WTC11 (cell line): Measurements from ENCODE around the gene SLC35G3. TPM values are rescaled to one million over a fixed set of nuclear protein-coding genes. Genes with fewer than 3 reads are reported as not detected.
"Not testable (repeated sequence)": the region's sequence is repeated elsewhere in the genome, so short reads cannot be mapped to it uniquely, and the experiment has no call there.

Experiments
- ATAC-seq: fragments of 200-7000 bp; cut with Tn5 transposase; 2 replicates; pipeline ENCODE4 v1.10.0; 2021; ENCODE audit warnings: mild to moderate bottlenecking, moderate library complexity
- CTCF ChIA-PET: fragments of 300-600 bp; sonication (Branson Sonifier 250); formaldehyde crosslinking; loops from one replicate; lab custom pipeline; 2021; ENCODE audit warnings: antibody characterized with exemption; lab: Charles Lee
- POLR2A ChIA-PET: fragments of 350-600 bp; sonication (Branson Sonifier 250); formaldehyde crosslinking; loops from one replicate; lab custom pipeline; 2021; ENCODE audit warnings: antibody characterized with exemption; lab: Charles Lee
- DNase-seq: peaks from one replicate; pipeline ENCODE4 v3.0.0; 2021; ENCODE audit warnings: low spot score
- H3K27ac Mint-ChIP-seq: 2 replicates; pipeline ENCODE4 v1.8.0; 2021; ENCODE audit warnings: mixed read lengths
- H3K27me3 Mint-ChIP-seq: 2 replicates; pipeline ENCODE4 v1.8.0; 2021; ENCODE audit warnings: low read depth, mild to moderate bottlenecking, moderate library complexity, mixed read lengths
- H3K36me3 Mint-ChIP-seq: 2 replicates; pipeline ENCODE4 v1.8.0; 2021; ENCODE audit warnings: mixed read lengths
- H3K4me1 Mint-ChIP-seq: 2 replicates; pipeline ENCODE4 v1.8.0; 2022; ENCODE audit warnings: mixed read lengths
- H3K4me3 Mint-ChIP-seq: 2 replicates; pipeline ENCODE4 v1.8.0; 2021; ENCODE audit warnings: mild to moderate bottlenecking, moderate library complexity, mixed read lengths
- H3K9me3 Mint-ChIP-seq: 2 replicates; pipeline ENCODE4 v1.8.0; 2021; ENCODE audit warnings: mixed read lengths
- AFF4 ChIP-seq: sonication (generic); formaldehyde crosslinking; IDR thresholded peaks from 2 replicates; pipeline ENCODE4 v1.8.1; 2023; ENCODE audit warnings: mild to moderate bottlenecking, missing genetic modification reagents, borderline replicate concordance
- E2F1 ChIP-seq: sonication (generic); formaldehyde crosslinking; IDR thresholded peaks from 2 replicates; pipeline ENCODE4 v1.8.0; 2022; ENCODE audit warnings: mild to moderate bottlenecking, missing genetic modification reagents
- EMX1 ChIP-seq: fragments of 250-450 bp; sonication (Bioruptor Pico); IDR thresholded peaks from 2 replicates; pipeline ENCODE4 v1.8.0; 2021; ENCODE audit warnings: mild to moderate bottlenecking
- FOXP1 ChIP-seq: sonication (generic); formaldehyde crosslinking; IDR thresholded peaks from 2 replicates; pipeline ENCODE4 v1.8.0; 2022; ENCODE audit warnings: missing genetic modification reagents, mild to moderate bottlenecking, moderate library complexity, borderline replicate concordance
- GRHL2 ChIP-seq: fragments of 250-450 bp; sonication (Bioruptor Pico); IDR thresholded peaks from 2 replicates; pipeline ENCODE4 v1.8.0; 2022; ENCODE audit warnings: mild to moderate bottlenecking, moderate library complexity; ENCODE audit not compliant: insufficient replicate concordance, severe bottlenecking
- HMGA2 ChIP-seq: fragments of 250-450 bp; sonication (Bioruptor Pico); IDR thresholded peaks from 2 replicates; pipeline ENCODE4 v1.4.0; 2021; ENCODE audit warnings: mild to moderate bottlenecking, moderate library complexity
- NFE2L1 ChIP-seq: sonication (generic); formaldehyde crosslinking; IDR thresholded peaks from 2 replicates; pipeline ENCODE4 v1.8.1; 2023; ENCODE audit warnings: missing genetic modification reagents
- NFYB ChIP-seq: sonication (generic); formaldehyde crosslinking; conservative IDR thresholded peaks from 2 replicates; pipeline ENCODE4 v1.8.0; 2022; ENCODE audit warnings: low read depth, missing genetic modification reagents
- PREB ChIP-seq: sonication (generic); formaldehyde crosslinking; IDR thresholded peaks from 2 replicates; pipeline ENCODE4 v1.8.1; 2022; ENCODE audit warnings: mild to moderate bottlenecking, missing genetic modification reagents, moderate library complexity, borderline replicate concordance
- PRRX2 ChIP-seq: fragments of 250-450 bp; sonication (Bioruptor Pico); IDR thresholded peaks from 2 replicates; pipeline ENCODE4 v1.8.0; 2021; ENCODE audit warnings: mild to moderate bottlenecking
- TP53 ChIP-seq: sonication (generic); formaldehyde crosslinking; IDR thresholded peaks from 2 replicates; pipeline ENCODE4 v1.8.1; 2023; ENCODE audit warnings: mild to moderate bottlenecking, missing genetic modification reagents
- ZNF232 ChIP-seq: sonication (generic); formaldehyde crosslinking; IDR thresholded peaks from 2 replicates; pipeline ENCODE4 v1.8.0; 2022; ENCODE audit warnings: mild to moderate bottlenecking, missing genetic modification reagents
- ZNF263 ChIP-seq: sonication (generic); formaldehyde crosslinking; IDR thresholded peaks from 2 replicates; pipeline ENCODE4 v1.8.1; 2022; ENCODE audit warnings: low read depth, mild to moderate bottlenecking, moderate library complexity, missing genetic modification reagents
- ZNF396 ChIP-seq: fragments of 250-450 bp; sonication (Bioruptor Pico); IDR thresholded peaks from 2 replicates; pipeline ENCODE4 v1.8.0; 2021; ENCODE audit warnings: mild to moderate bottlenecking, moderate library complexity, borderline replicate concordance
- ZNF425 ChIP-seq: fragments of 250-450 bp; sonication (Bioruptor Pico); conservative IDR thresholded peaks from 2 replicates; pipeline ENCODE4 v1.9.0; 2021; ENCODE audit warnings: mild to moderate bottlenecking
- ZNF512 ChIP-seq: sonication (generic); formaldehyde crosslinking; IDR thresholded peaks from 2 replicates; pipeline ENCODE4 v1.8.1; 2022; ENCODE audit warnings: missing genetic modification reagents, borderline replicate concordance
- ZNF532 ChIP-seq: fragments of 250-450 bp; sonication (Bioruptor Pico); IDR thresholded peaks from 2 replicates; pipeline ENCODE4 v1.9.0; 2021; ENCODE audit warnings: mild to moderate bottlenecking, borderline replicate concordance
- total RNA-seq: library from RNA; stranded (reverse); gene quantifications from 3 replicates; pipeline ENCODE4 v1.2.3, GENCODE V29; 2021

The SLC35G3 gene
- total RNA-seq, 1 experiment from 2014 or later: not detected

GRCh38 chr17:35151080-35151479, 43.1 kb downstream of the SLC35G3 start:
- H3K36me3 Mint-ChIP-seq, POLR2A ChIA-PET, H3K27me3 Mint-ChIP-seq, H3K4me3 Mint-ChIP-seq, ATAC-seq, DNase-seq, H3K9me3 Mint-ChIP-seq, H3K27ac Mint-ChIP-seq: not testable (repeated sequence)
- CTCF ChIA-PET: interaction anchor here (0.8 kb wide), 1 partner anchor 10 kb away, joined by 3 read pairs; no protein-coding TSS in a partner anchor
- peaks cover 13% of the 10 kb centered on the region for H3K4me1 Mint-ChIP-seq

GRCh38 chr17:35149941-35150340, 44.3 kb downstream of the SLC35G3 start:
- H3K4me3 Mint-ChIP-seq: no peak overlapping the region
- no peaks in the 10 kb centered on the region for H3K36me3 Mint-ChIP-seq
- no peak for DNase-seq
- H3K27ac Mint-ChIP-seq: no peak overlapping the region
- ChIA-PET POLR2A (interaction anchor here (0.7 kb wide), 1 partner anchor 10 kb away, joined by 3 read pairs; no protein-coding TSS in a partner anchor), CTCF (no interaction called here)
- peaks cover 13% of the 10 kb centered on the region for H3K4me1 Mint-ChIP-seq
- H3K27me3 Mint-ChIP-seq: peaks cover 2% of the 10 kb centered on the region; the same call in 1 of the 2 replicates
- no peak for ATAC-seq
- H3K9me3 Mint-ChIP-seq: no peaks in the 10 kb centered on the region
- TF ChIP-seq PREB (CRISPR knock-in tag) (no peak), ZNF263 (CRISPR knock-in tag) (no peak), NFE2L1 (no peak), HMGA2 (no peak), PRRX2 (CRISPR knock-in tag) (no peak), ZNF425 (CRISPR knock-in tag) (no peak), EMX1 (CRISPR knock-in tag) (no peak), ZNF396 (no peak), E2F1 (CRISPR knock-in tag) (no peak), FOXP1 (CRISPR knock-in tag) (no peak), NFYB (CRISPR knock-in tag) (no peak), AFF4 (CRISPR knock-in tag) (no peak), ZNF232 (CRISPR knock-in tag) (no peak), TP53 (CRISPR knock-in tag) (no peak), ZNF532 (no peak), ZNF512 (CRISPR knock-in tag) (no peak), GRHL2 (CRISPR knock-in tag) (no peak)
